CD4-positive, alpha-beta memory T cell (primary cell): ENCODE measurements around the gene FXR2. TPM values are rescaled to one million over a fixed set of nuclear protein-coding genes. Genes with fewer than 3 reads are reported as not detected.
"Not testable (repeated sequence)": the region's sequence is repeated elsewhere in the genome, so short reads cannot be mapped to it uniquely, and the experiment has no call there.

ENCODE experiments used
- CTCF ChIA-PET: fragments of 350-600 bp; sonication (Branson Sonifier 250); formaldehyde crosslinking; loops from one replicate; lab custom pipeline; 2021; ENCODE audit warnings: inconsistent platforms; ENCODE audit not compliant: partially characterized antibody; lab: Charles Lee
- POLR2A ChIA-PET: fragments of 350-600 bp; sonication (Branson Sonifier 250); formaldehyde crosslinking; loops from one replicate; lab custom pipeline; 2021; ENCODE audit not compliant: partially characterized antibody; lab: Charles Lee
- DNase-seq, 5 donors: peaks; one replicate each; pipeline versions ENCODE4 v3.0.0 to v3.0.0-alpha.2; 2020 to 2022; ENCODE audit warnings: mixed read lengths in 1 of 5
- H3K27ac ChIP-seq: one replicate; pipeline ENCODE4 v1.7.0; 2013; ENCODE audit warnings: low read depth, low read length
- H3K27me3 ChIP-seq: 2 replicates; pipeline ENCODE4 v1.7.0; 2013; ENCODE audit warnings: mild to moderate bottlenecking, low read length, moderate library complexity; ENCODE audit not compliant: insufficient read depth
- H3K36me3 ChIP-seq: 2 replicates; pipeline ENCODE4 v1.7.0; 2013; ENCODE audit warnings: mild to moderate bottlenecking, low read length, moderate library complexity; ENCODE audit not compliant: insufficient read depth
- H3K4me1 ChIP-seq: 2 replicates; pipeline ENCODE4 v1.7.0; 2013; ENCODE audit warnings: mild to moderate bottlenecking, low read length, moderate library complexity; ENCODE audit not compliant: insufficient read depth
- H3K4me3 ChIP-seq, 2 donors: one replicate each; pipeline ENCODE4 v1.7.0; 2013; ENCODE audit warnings: low read length in 2 of 2, mild to moderate bottlenecking in 1 of 2
- H3K9me3 ChIP-seq, 2 donors: one replicate each; pipeline ENCODE4 v1.7.0; 2013; ENCODE audit warnings: low read length in 2 of 2, control low read depth in 1 of 2; ENCODE audit not compliant: control insufficient read depth in 1 of 2
- H3K27ac Mint-ChIP-seq, 7 donors: one replicate each; pipeline ENCODE4 v1.8.0; 2020 to 2021; ENCODE audit warnings: mixed read lengths in 7 of 7, mild to moderate bottlenecking in 6 of 7, inconsistent platforms in 3 of 7, moderate library complexity in 3 of 7
- H3K27me3 Mint-ChIP-seq, 2 donors: one replicate each; pipeline ENCODE4 v1.8.0; 2020 to 2021; ENCODE audit warnings: mixed read lengths in 2 of 2
- H3K36me3 Mint-ChIP-seq, 2 donors: one replicate each; pipeline ENCODE4 v1.8.0; 2020 to 2021; ENCODE audit warnings: mixed read lengths in 2 of 2, inconsistent platforms in 1 of 2, mild to moderate bottlenecking in 1 of 2
- H3K4me1 Mint-ChIP-seq, 4 donors: one replicate each; pipeline ENCODE4 v1.8.0; 2020 to 2021; ENCODE audit warnings: mixed read lengths in 4 of 4, mild to moderate bottlenecking in 1 of 4
- H3K4me3 Mint-ChIP-seq, 8 donors: one replicate each; pipeline ENCODE4 v1.8.0; 2020 to 2021; ENCODE audit warnings: mixed read lengths in 8 of 8, mild to moderate bottlenecking in 7 of 8, moderate library complexity in 6 of 8, inconsistent platforms in 3 of 8
- H3K9me3 Mint-ChIP-seq, 8 donors: one replicate each; pipeline ENCODE4 v1.8.0; 2020 to 2021; ENCODE audit warnings: mixed read lengths in 8 of 8, mild to moderate bottlenecking in 5 of 8, inconsistent platforms in 3 of 8, moderate library complexity in 1 of 8
- intact Hi-C: fragments of 100-400 bp; cut with micrococcal nuclease; formaldehyde crosslinking; loops from one replicate; pipeline ENCODE4 v1.15.1; 2023
- polyA plus RNA-seq, 2 donors: library from polyadenylated mRNA; unstranded; fragments of 300-500 nt; fragmentation: Illumina TruSeq; gene quantifications; one replicate each; pipeline ENCODE4 v1.2.3, GENCODE V29; 2021
- total RNA-seq, 2 experiments: library from RNA; stranded (reverse); gene quantifications; one replicate each; pipeline ENCODE4 v1.2.3, GENCODE V29; 2021

FXR2 gene
- total and polyA plus RNA-seq, 4 experiments from 2014 or later: 9.2 to 46.6 (median 31.4) TPM

- H3K27me3 Mint-ChIP-seq, H3K36me3 Mint-ChIP-seq, H3K27ac ChIP-seq, H3K27me3 ChIP-seq, H3K9me3 Mint-ChIP-seq, DNase-seq, H3K27ac Mint-ChIP-seq, H3K36me3 ChIP-seq, intact Hi-C loops, H3K9me3 ChIP-seq, H3K4me3 ChIP-seq: not testable (repeated sequence)
- Mint-ChIP-seq H3K4me3 (peak overlapping the region in 2 of 8 donors; percentile 45 to 93), H3K4me1 (peaks cover 4 to 20% (median 11%) of the 10 kb centered on the region in 4 donors)
- ChIA-PET POLR2A (interaction anchor here (3.1 to 3.8 kb wide), 2 partner anchors 11 to 61 kb away, joined by 46 to 84 read pairs; partner anchors contain the start of genes FXR2, TP53 and WRAP53), CTCF (interaction anchor here (1.1 to 2.9 kb wide), 3 partner anchors 10 to 62 kb away, joined by 3 to 28 read pairs (median 5); partner anchors contain the start of genes FXR2, TP53 and WRAP53)
- H3K4me1 ChIP-seq: peaks cover 13% of the 10 kb centered on the region
Observed at GRCh38 chr17:7625749-7626148, 11.1 kb upstream of the FXR2 start.

GRCh38 chr17:7623661-7624060 lies 9.0 kb upstream of the FXR2 start:
- POLR2A ChIA-PET: interaction anchor here (1.0 kb wide), 1 partner anchor 9 kb away, joined by 3 read pairs; the partner anchor contains the start of gene FXR2
- Mint-ChIP-seq H3K4me1 (peaks cover 3 to 20% (median 11%) of the 10 kb centered on the region in 4 donors), H3K4me3 (no peak overlapping the region), H3K9me3 (no peaks in the 10 kb centered on the region), H3K27me3 (no peaks in the 10 kb centered on the region), H3K27ac (no peak overlapping the region), H3K36me3 (peaks cover 0 to 6% of the 10 kb centered on the region in 2 donors)
- H3K36me3 ChIP-seq: no peaks in the 10 kb centered on the region
- no peaks in the 10 kb centered on the region for H3K9me3 ChIP-seq
- intact Hi-C loops: no loop called here
- CTCF ChIA-PET: interaction anchor here (1.7 kb wide), 1 partner anchor 64 kb away, joined by 4 read pairs; the partner anchor contains the start of gene TP53
- H3K27ac ChIP-seq: no peak overlapping the region
- no peak for DNase-seq
- H3K27me3 ChIP-seq: no peaks in the 10 kb centered on the region
- H3K4me1 ChIP-seq: peaks cover 13% of the 10 kb centered on the region
- no peak overlapping the region for H3K4me3 ChIP-seq

GRCh38 chr17:7620835-7621234 lies 6.1 kb upstream of the FXR2 start:
- Histone ChIP-seq H3K4me1 (no peaks in the 10 kb centered on the region), H3K9me3 (no peaks in the 10 kb centered on the region), H3K4me3 (no peak overlapping the region), H3K27ac (no peak overlapping the region), H3K27me3 (no peaks in the 10 kb centered on the region), H3K36me3 (no peaks in the 10 kb centered on the region)
- Mint-ChIP-seq H3K36me3 (no peaks in the 10 kb centered on the region), H3K9me3 (no peaks in the 10 kb centered on the region), H3K27me3 (no peaks in the 10 kb centered on the region), H3K4me1 (no peaks in the 10 kb centered on the region), H3K27ac (no peak overlapping the region), H3K4me3 (no peak overlapping the region)
- CTCF ChIA-PET: no interaction called here
- no peak for DNase-seq
- POLR2A ChIA-PET: no interaction called here
- intact Hi-C loops: no loop called here

- Histone ChIP-seq H3K4me1 (peaks cover 6% of the 10 kb centered on the region), H3K4me3 (no peak overlapping the region), H3K9me3 (no peaks in the 10 kb centered on the region), H3K36me3 (no peaks in the 10 kb centered on the region), H3K27me3 (no peaks in the 10 kb centered on the region), H3K27ac (no peak overlapping the region)
- no peak for DNase-seq
- ChIA-PET CTCF (interaction anchor here (0.7 kb wide), 1 partner anchor 192 kb away, joined by 3 read pairs; no protein-coding TSS in a partner anchor), POLR2A (no interaction called here)
- Mint-ChIP-seq H3K9me3 (no peaks in the 10 kb centered on the region), H3K27me3 (no peaks in the 10 kb centered on the region), H3K36me3 (peaks cover 0 to 5% of the 10 kb centered on the region in 2 donors), H3K4me1 (peaks cover 4 to 12% (median 5%) of the 10 kb centered on the region in 4 donors), H3K4me3 (no peak overlapping the region), H3K27ac (no peak overlapping the region)
- intact Hi-C loops: no loop called here
Observed at GRCh38 chr17:7618608-7619007, 3.9 kb upstream of the FXR2 start.

- H3K4me1 ChIP-seq: peaks cover 39% of the 10 kb centered on the region
- Mint-ChIP-seq H3K4me1 (peaks cover 22 to 43% (median 33%) of the 10 kb centered on the region in 4 donors), H3K4me3 (peak overlapping the region; percentile 86 to 95 (median 93)), H3K9me3 (no peaks in the 10 kb centered on the region), H3K27ac (peak overlapping the region; percentile 83 to 98 (median 97)), H3K36me3 (peaks cover 10% of the 10 kb centered on the region in 2 donors), H3K27me3 (no peaks in the 10 kb centered on the region)
- peak overlapping the region; percentile 74 to 78 for H3K4me3 ChIP-seq
- peaks cover 8% of the 10 kb centered on the region for H3K36me3 ChIP-seq
- H3K9me3 ChIP-seq: no peaks in the 10 kb centered on the region
- ChIA-PET CTCF (interaction anchor here (1.3 to 2.8 kb wide), 9 partner anchors 10 to 72 kb away, joined by 3 to 22 read pairs (median 4); partner anchors contain the start of genes SAT2, TP53 and WRAP53), POLR2A (interaction anchor here (0.6 to 5.0 kb wide), 20 partner anchors 8 to 612 kb away, joined by 3 to 105 read pairs (median 4); partner anchors contain the start of genes ATP1B2, MPDU1, POLR2A and SAT2)
- intact Hi-C loops: loop anchor here (1.0 kb wide), 5 partner anchors 12 to 211 kb away; partner anchors contain the start of genes SAT2, SENP3, TMEM256 and WRAP53
- peak overlapping the region; percentile 61 for H3K27ac ChIP-seq
- H3K27me3 ChIP-seq: no peaks in the 10 kb centered on the region
- DNase-seq: no peak
Observed at GRCh38 chr17:7615265-7615747, 609 bp upstream of the FXR2 start.

GRCh38 chr17:7613769-7614424 lies 800 bp downstream of the FXR2 start:
- no peaks in the 10 kb centered on the region for H3K9me3 Mint-ChIP-seq
- ChIA-PET CTCF (interaction anchor here (1.4 to 2.8 kb wide), 9 partner anchors 12 to 74 kb away, joined by 3 to 22 read pairs (median 6); partner anchors contain the start of genes ATP1B2, SAT2, SOX15 and TP53), POLR2A (interaction anchor here (0.6 to 5.0 kb wide), 12 partner anchors 13 to 284 kb away, joined by 3 to 105 read pairs (median 5); partner anchors contain the start of genes MPDU1, NEURL4, POLR2A and SAT2)
- no peaks in the 10 kb centered on the region for H3K27me3 ChIP-seq
- peak overlapping the region; percentile 60 to 74 for H3K4me3 ChIP-seq
- H3K27ac ChIP-seq: peak overlapping the region; percentile 66
- H3K4me1 Mint-ChIP-seq: peaks cover 25 to 53% (median 41%) of the 10 kb centered on the region in 4 donors
- H3K9me3 ChIP-seq: no peaks in the 10 kb centered on the region
- H3K4me3 Mint-ChIP-seq: peak overlapping the region; percentile 82 to 95 (median 87)
- intact Hi-C loops: loop anchor here (1.0 kb wide), 2 partner anchors 30 to 307 kb away; partner anchors contain the start of gene EIF5A
- peak overlapping the region; percentile 78 to 95 (median 87) for H3K27ac Mint-ChIP-seq
- DNase-seq: no peak
- H3K36me3 ChIP-seq: peaks cover 8% of the 10 kb centered on the region
- H3K36me3 Mint-ChIP-seq: peaks cover 11 to 12% of the 10 kb centered on the region in 2 donors
- peaks cover 42% of the 10 kb centered on the region for H3K4me1 ChIP-seq
- no peaks in the 10 kb centered on the region for H3K27me3 Mint-ChIP-seq
